22Rv1 (cell line): ENCODE results near the gene PSG6.

Experiments used
- CTCF ChIP-seq: fragments of 450-650 bp; IDR thresholded peaks from 2 replicates; pipeline ENCODE4 v1.5.1; 2017; ENCODE audit warnings: mild to moderate bottlenecking
- ZFX ChIP-seq: fragments of 450-650 bp; IDR thresholded peaks from 2 replicates; pipeline ENCODE4 v1.6.1; 2017; ENCODE audit warnings: antibody characterized with exemption, borderline replicate concordance

DNA sequence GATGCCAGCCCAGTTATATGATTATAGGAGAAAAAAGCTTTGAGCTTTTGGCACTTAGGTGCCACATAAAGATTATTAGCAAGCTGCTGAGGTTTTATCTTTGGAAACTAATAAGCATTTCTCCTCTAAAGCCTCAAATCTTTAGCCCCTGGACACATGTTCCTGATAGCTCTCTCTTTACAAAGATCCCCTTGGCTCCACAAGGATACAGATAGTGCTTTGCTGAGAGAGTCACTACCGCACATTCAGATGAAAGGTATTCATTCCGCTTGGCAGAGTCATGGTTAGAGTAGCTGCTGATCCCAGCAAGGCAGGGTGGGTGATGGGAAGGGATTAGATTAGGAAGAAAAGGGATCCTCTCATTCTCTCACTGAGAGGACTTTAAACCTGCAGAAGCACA is 47.5 kb upstream of the PSG6 start:
- no peak for TF ChIP-seq CTCF
- TF ChIP-seq ZFX, result no peak
